Liver (tissue), 3 donors: Measurements from ENCODE around the gene TECTB.

Source experiments
- CTCF ChIP-seq: fragments of 150-350 bp; IDR thresholded peaks from 2 replicates; pipeline ENCODE4 v1.5.1; 2017; ENCODE audit warnings: improper control_type of control experiment, low read depth, low read length; ENCODE audit not compliant: missing input control
- GABPA ChIP-seq, 2 donors: IDR thresholded peaks in 1 of 2; conservative IDR thresholded peaks in 1 of 2; 2 replicates each; pipeline ENCODE4 v1.6.1; 2016; ENCODE audit warnings: antibody characterized with exemption in 2 of 2, mild to moderate bottlenecking in 1 of 2, moderate library complexity in 1 of 2
- HNF4A ChIP-seq, 2 donors: conservative IDR thresholded peaks; 2 replicates each; pipeline ENCODE4 v1.6.1; 2016; ENCODE audit warnings: antibody characterized with exemption in 2 of 2, mild to moderate bottlenecking in 2 of 2
- JUND ChIP-seq, 2 donors: IDR thresholded peaks; 2 replicates each; pipeline ENCODE4 v1.6.1; 2016; ENCODE audit warnings: antibody characterized with exemption in 2 of 2
- RAD21 ChIP-seq, 2 donors: IDR thresholded peaks; 2 replicates each; pipeline ENCODE4 v1.6.1; 2016; ENCODE audit warnings: antibody characterized with exemption in 2 of 2, mild to moderate bottlenecking in 2 of 2
- donor health status: healthy.
- donor health status: healthy.

GRCh38 chr10:112352044-112352443 is 68.8 kb downstream of the TECTB start:
- TF ChIP-seq JUND (IDR thresholded peaks at IDR 0.05) (peak in 1 of 2 donors; percentile 67), CTCF (no peak), GABPA (IDR thresholded peaks at IDR 0.05 in 1 of 2, conservative IDR thresholded peaks at IDR 0.05 in 1 of 2) (no peak), HNF4A (conservative IDR thresholded peaks at IDR 0.05) (peak; percentile 97), RAD21 (IDR thresholded peaks at IDR 0.05) (peak; percentile 31 to 38)
